K562 (cell line): ENCODE data around the gene SLC6A9. TPM values are rescaled to one million over a fixed set of nuclear protein-coding genes. Genes with fewer than 3 reads are reported as not detected.

ENCODE experiments used
- CBX2 ChIP-seq: fragments of 200-600 bp; sonication (generic); IDR thresholded peaks from one replicate; pipeline ENCODE4 v1.6.1; 2012; ENCODE audit warnings: mild to moderate bottlenecking, low read length, inconsistent platforms; ENCODE audit not compliant: insufficient read depth, poor library complexity, severe bottlenecking
- DDX20 ChIP-seq: fragments of 450-650 bp; IDR thresholded peaks from 2 replicates; pipeline ENCODE4 v1.6.1; 2016; ENCODE audit warnings: missing genetic modification characterization, low read depth, mild to moderate bottlenecking, missing compliant biosample characterization, moderate library complexity
- ETV6 ChIP-seq, 3 experiments: fragments of 150-350 bp in 1 of 3; sonication (generic) in 1 of 3; formaldehyde crosslinking in 1 of 3; IDR thresholded peaks; 2 replicates each; pipeline versions ENCODE4 v1.6.1 to v1.8.0; 2014 to 2022; ENCODE audit warnings: borderline replicate concordance in 2 of 3, low read depth in 2 of 3, antibody characterized with exemption in 1 of 3, low read length in 1 of 3, mild to moderate bottlenecking in 1 of 3, missing genetic modification reagents in 1 of 3
- KLF10 ChIP-seq: fragments of 250-450 bp; sonication (Bioruptor Pico); IDR thresholded peaks from 2 replicates; pipeline ENCODE4 v1.6.1; 2021; ENCODE audit warnings: matching md5 sums
- MEF2D ChIP-seq: conservative IDR thresholded peaks from 2 replicates; pipeline ENCODE4 v1.6.1; 2016; ENCODE audit warnings: low read depth, missing genetic modification characterization, missing compliant biosample characterization
- NEUROD1 ChIP-seq: fragments of 150-350 bp; IDR thresholded peaks from 2 replicates; pipeline ENCODE4 v1.6.1; 2014; ENCODE audit warnings: borderline replicate concordance, low read length, low read depth; ENCODE audit not compliant: partially characterized antibody
- PML ChIP-seq: IDR thresholded peaks from 2 replicates; pipeline ENCODE4 v1.6.1; 2012; ENCODE audit warnings: low read length, inconsistent platforms
- PRPF4 ChIP-seq: fragments of 200-400 bp; formaldehyde crosslinking; IDR thresholded peaks from one replicate; pipeline ENCODE4 v1.6.1; 2017; ENCODE audit warnings: low read length, low read depth, mild to moderate bottlenecking; ENCODE audit not compliant: insufficient read depth, poor library complexity, severe bottlenecking
- PYGO2 ChIP-seq: fragments of 450-650 bp; IDR thresholded peaks from 2 replicates; pipeline ENCODE4 v1.6.1; 2016; ENCODE audit warnings: mild to moderate bottlenecking, missing genetic modification characterization, moderate library complexity, missing compliant biosample characterization
- RBM39 ChIP-seq: fragments of 200-400 bp; formaldehyde crosslinking; optimal IDR thresholded peaks from 2 replicates; pipeline ENCODE3; 2018; ENCODE audit warnings: low read depth, low read length
- SRF ChIP-seq, 2 experiments: fragments of 250-450, 450-650 bp in 1 of 2; sonication (Bioruptor Pico) in 1 of 2; sonication (generic) in 1 of 2; formaldehyde crosslinking; IDR thresholded peaks; 2 replicates each; pipeline versions ENCODE4 v1.5.0 to v1.5.1; 2020 to 2022; ENCODE audit warnings: mild to moderate bottlenecking in 1 of 2, missing genetic modification reagents in 1 of 2
- STAG1 ChIP-seq: sonication (generic); formaldehyde crosslinking; IDR thresholded peaks from 2 replicates; pipeline ENCODE4 v1.5.0; 2020; ENCODE audit warnings: missing genetic modification reagents, borderline replicate concordance
- TFAM ChIP-seq: fragments of 250-450 bp; sonication (Bioruptor Pico); conservative IDR thresholded peaks from 2 replicates; pipeline ENCODE4 v1.5.0; 2021; ENCODE audit warnings: mild to moderate bottlenecking, moderate library complexity
- ZNF507 ChIP-seq: conservative IDR thresholded peaks from 2 replicates; pipeline ENCODE4 v1.6.1; 2017; ENCODE audit warnings: missing genetic modification characterization, missing compliant biosample characterization
- ZNF668 ChIP-seq: fragments of 250-450 bp; sonication (Bioruptor Pico); IDR thresholded peaks from 2 replicates; pipeline ENCODE4 v1.8.0; 2022; ENCODE audit warnings: mild to moderate bottlenecking, inconsistent platforms
- ZNF699 ChIP-seq: fragments of 250-450 bp; sonication (Bioruptor Pico); IDR thresholded peaks from 2 replicates; pipeline ENCODE4 v1.8.0; 2021; ENCODE audit warnings: mild to moderate bottlenecking, moderate library complexity; ENCODE audit not compliant: insufficient replicate concordance
- ZNF77 ChIP-seq: fragments of 250-450 bp; sonication (Bioruptor Pico); IDR thresholded peaks from 2 replicates; pipeline ENCODE4 v1.5.0; 2020
- polyA plus RNA-seq, 8 experiments: library from polyadenylated mRNA; depleted of rRNA in 4 of 8; stranded (reverse) in 5 of 8; unstranded in 3 of 8; fragments of >200 nt; fragmentation: Nextera tagmentation in 2 of 8; fragmentation: Illumina TruSeq in 1 of 8; extraction: Ambion mirVana in 2 of 8; extraction: Trizol in 1 of 8; gene quantifications; 2 replicates each; pipeline versions ENCODE4 v1.2.1 to v1.2.3, GENCODE V29; 2011 to 2014; ENCODE audit warnings: inconsistent platforms in 1 of 8, missing spikeins in 1 of 8
- total RNA-seq, 7 experiments: library from RNA; depleted of rRNA in 6 of 7; stranded (reverse); fragments of >200 nt in 6 of 7; fragmentation: Illumina TruSeq in 2 of 7; extraction: Trizol in 2 of 7; gene quantifications; 2 replicates each; pipeline versions ENCODE4 v1.2.1 to v1.2.3, GENCODE V29; 2011 to 2021; ENCODE audit warnings: low replicate concordance in 1 of 7
- TF ChIP-seq, protein P1 (sequence below), 2 experiments: fragments of 200-800 bp in 1 of 2; sonication (Bioruptor generic) in 1 of 2; sonication (generic) in 1 of 2; formaldehyde crosslinking in 1 of 2; IDR thresholded peaks in 1 of 2; conservative IDR thresholded peaks in 1 of 2; 2 replicates each; pipeline versions ENCODE4 v1.5.0 to v1.6.1; 2016 to 2020; ENCODE audit warnings: missing compliant biosample characterization in 1 of 2, missing genetic modification characterization in 1 of 2, missing genetic modification reagents in 1 of 2
- TF ChIP-seq, protein P2 (sequence below): fragments of 450-650 bp; IDR thresholded peaks from 2 replicates; pipeline ENCODE4 v1.6.1; 2018; ENCODE audit warnings: mild to moderate bottlenecking, low read depth; ENCODE audit not compliant: partially characterized antibody
- TF ChIP-seq, protein P3 (sequence below): IDR thresholded peaks from 2 replicates; pipeline ENCODE4 v1.6.1; 2011; ENCODE audit not compliant: insufficient read length; ENCODE audit errors: extremely low read depth
- TF ChIP-seq, protein P4 (sequence below): fragments of 450-650 bp; IDR thresholded peaks from 2 replicates; pipeline ENCODE4 v1.6.1; 2017; ENCODE audit warnings: antibody characterized with exemption

The SLC6A9 gene
- total and polyA plus RNA-seq, 9 of the 15 experiments (the other 6 are each of a cell fraction or from before 2014, with no cell fraction given), result 0.17 to 18.7 (median 2.9) TPM

DNA sequence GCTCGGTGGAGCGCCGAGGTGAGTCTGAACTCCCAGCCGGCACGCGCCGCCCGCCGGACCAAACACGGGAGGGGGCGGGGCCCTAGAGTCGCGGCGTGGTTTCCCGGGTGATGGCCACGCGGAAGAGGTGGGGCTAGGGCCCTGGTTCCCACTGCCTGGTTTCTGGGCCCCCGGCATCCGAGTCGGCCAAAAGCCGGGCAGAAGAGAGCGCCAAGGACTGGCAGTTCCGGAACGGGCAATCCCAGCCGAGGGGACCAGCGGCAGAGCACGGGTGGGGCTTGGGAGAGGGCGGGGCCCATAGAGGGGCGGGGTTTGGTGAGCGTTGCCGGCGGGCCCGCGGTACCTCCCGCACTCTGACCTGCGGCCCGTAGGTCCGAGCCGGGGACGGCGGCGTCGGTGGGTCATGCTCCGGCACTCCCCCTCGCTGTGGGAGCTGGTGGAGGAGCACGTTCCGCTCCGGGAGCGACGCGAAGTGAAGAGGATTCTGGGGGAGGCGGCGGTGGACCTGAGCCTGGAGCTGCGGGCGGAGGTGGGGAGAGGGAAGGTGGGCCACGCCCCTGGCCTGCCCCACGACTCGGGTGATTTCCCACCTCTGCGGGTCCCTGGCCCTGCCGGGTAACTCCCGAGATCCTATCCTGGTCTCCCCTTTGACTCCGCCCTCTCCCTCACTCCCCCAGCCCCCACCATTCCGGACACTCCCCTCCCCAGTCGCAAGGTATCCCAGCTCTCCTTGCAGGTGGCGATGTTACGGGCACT is 39.6 kb downstream of the SLC6A9 start, which contains the start of gene CCDC24 (continued):
- TF ChIP-seq, protein P1, sequence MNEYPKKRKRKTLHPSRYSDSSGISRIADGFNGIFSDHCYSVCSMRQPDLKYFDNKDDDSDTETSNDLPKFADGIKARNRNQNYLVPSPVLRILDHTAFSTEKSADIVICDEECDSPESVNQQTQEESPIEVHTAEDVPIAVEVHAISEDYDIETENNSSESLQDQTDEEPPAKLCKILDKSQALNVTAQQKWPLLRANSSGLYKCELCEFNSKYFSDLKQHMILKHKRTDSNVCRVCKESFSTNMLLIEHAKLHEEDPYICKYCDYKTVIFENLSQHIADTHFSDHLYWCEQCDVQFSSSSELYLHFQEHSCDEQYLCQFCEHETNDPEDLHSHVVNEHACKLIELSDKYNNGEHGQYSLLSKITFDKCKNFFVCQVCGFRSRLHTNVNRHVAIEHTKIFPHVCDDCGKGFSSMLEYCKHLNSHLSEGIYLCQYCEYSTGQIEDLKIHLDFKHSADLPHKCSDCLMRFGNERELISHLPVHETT (CRISPR knock-in tag; conservative IDR thresholded peaks at IDR 0.05 in 1 of 2, IDR thresholded peaks at IDR 0.05 in 1 of 2), result no peak; a peak in 1 of 4 replicates
- TF ChIP-seq ZNF507, result no peak
- no peak for TF ChIP-seq NEUROD1
- TF ChIP-seq PYGO2 (tag), result no peak
- no peak for TF ChIP-seq TFAM (CRISPR knock-in tag)
- no peak for TF ChIP-seq MEF2D (tag)
- TF ChIP-seq, protein P2, sequence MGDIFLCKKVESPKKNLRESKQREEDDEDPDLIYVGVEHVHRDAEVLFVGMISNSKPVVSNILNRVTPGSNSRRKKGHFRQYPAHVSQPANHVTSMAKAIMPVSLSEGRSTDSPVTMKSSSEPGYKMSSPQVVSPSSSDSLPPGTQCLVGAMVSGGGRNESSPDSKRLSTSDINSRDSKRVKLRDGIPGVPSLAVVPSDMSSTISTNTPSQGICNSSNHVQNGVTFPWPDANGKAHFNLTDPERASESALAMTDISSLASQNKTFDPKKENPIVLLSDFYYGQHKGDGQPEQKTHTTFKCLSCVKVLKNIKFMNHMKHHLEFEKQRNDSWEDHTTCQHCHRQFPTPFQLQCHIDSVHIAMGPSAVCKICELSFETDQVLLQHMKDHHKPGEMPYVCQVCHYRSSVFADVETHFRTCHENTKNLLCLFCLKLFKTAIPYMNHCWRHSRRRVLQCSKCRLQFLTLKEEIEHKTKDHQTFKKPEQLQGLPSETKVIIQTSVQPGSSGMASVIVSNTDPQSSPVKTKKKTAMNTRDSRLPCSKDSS, result no peak
- no peak for TF ChIP-seq STAG1
- no peak for TF ChIP-seq ETV6 (IDR thresholded peaks at IDR 0.05; ENCODE audit: borderline replicate concordance in 1 of 2, low read depth in 2 of 2, low read length in 1 of 2)
- TF ChIP-seq ETV6 (CRISPR knock-in tag; IDR thresholded peaks at IDR 0.05; ENCODE audit: borderline replicate concordance), result peak; percentile 56; the same call in 1 of the 2 replicates
- no peak for TF ChIP-seq ZNF77 (CRISPR knock-in tag)
- no peak for TF ChIP-seq ZNF668 (CRISPR knock-in tag)
- TF ChIP-seq KLF10 (CRISPR knock-in tag), result no peak
- no peak for TF ChIP-seq ZNF699
- no peak for TF ChIP-seq DDX20 (tag)
- TF ChIP-seq, protein P3, sequence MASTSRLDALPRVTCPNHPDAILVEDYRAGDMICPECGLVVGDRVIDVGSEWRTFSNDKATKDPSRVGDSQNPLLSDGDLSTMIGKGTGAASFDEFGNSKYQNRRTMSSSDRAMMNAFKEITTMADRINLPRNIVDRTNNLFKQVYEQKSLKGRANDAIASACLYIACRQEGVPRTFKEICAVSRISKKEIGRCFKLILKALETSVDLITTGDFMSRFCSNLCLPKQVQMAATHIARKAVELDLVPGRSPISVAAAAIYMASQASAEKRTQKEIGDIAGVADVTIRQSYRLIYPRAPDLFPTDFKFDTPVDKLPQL, result no peak
- TF ChIP-seq RBM39, result no peak
- no peak for TF ChIP-seq PRPF4
- TF ChIP-seq, protein P4, sequence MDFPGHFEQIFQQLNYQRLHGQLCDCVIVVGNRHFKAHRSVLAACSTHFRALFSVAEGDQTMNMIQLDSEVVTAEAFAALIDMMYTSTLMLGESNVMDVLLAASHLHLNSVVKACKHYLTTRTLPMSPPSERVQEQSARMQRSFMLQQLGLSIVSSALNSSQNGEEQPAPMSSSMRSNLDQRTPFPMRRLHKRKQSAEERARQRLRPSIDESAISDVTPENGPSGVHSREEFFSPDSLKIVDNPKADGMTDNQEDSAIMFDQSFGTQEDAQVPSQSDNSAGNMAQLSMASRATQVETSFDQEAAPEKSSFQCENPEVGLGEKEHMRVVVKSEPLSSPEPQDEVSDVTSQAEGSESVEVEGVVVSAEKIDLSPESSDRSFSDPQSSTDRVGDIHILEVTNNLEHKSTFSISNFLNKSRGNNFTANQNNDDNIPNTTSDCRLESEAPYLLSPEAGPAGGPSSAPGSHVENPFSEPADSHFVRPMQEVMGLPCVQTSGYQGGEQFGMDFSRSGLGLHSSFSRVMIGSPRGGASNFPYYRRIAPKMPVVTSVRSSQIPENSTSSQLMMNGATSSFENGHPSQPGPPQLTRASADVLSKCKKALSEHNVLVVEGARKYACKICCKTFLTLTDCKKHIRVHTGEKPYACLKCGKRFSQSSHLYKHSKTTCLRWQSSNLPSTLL, result no peak
- TF ChIP-seq PML, result no peak
- TF ChIP-seq CBX2, result no peak
- peak in 1 of 2 experiments; percentile 55; a peak in 1 of 4 replicates for TF ChIP-seq SRF (CRISPR knock-in tag; IDR thresholded peaks at IDR 0.05)
